Fibroblast of mammary gland (primary cell): ENCODE data around the gene NGEF.
A peak's percentile ranks its signal among the peaks of the same experiment; 100 is the strongest.

Experiments
- DNase-seq: peaks from one replicate; pipeline ENCODE4 v3.0.0-alpha.2; 2010; ENCODE audit warnings: low read depth
- H3K4me3 ChIP-seq: 2 replicates; pipeline ENCODE4 v1.5.1; 2011; ENCODE audit warnings: low read depth, mild to moderate bottlenecking, low read length, moderate library complexity; ENCODE audit not compliant: control insufficient read depth
- TF ChIP-seq, protein P1 (sequence below): conservative IDR thresholded peaks from 2 replicates; pipeline ENCODE4 v1.5.1; 2011; ENCODE audit warnings: low read depth, low read length, inconsistent platforms; ENCODE audit not compliant: control insufficient read depth, insufficient read depth

NGEF gene

DNA sequence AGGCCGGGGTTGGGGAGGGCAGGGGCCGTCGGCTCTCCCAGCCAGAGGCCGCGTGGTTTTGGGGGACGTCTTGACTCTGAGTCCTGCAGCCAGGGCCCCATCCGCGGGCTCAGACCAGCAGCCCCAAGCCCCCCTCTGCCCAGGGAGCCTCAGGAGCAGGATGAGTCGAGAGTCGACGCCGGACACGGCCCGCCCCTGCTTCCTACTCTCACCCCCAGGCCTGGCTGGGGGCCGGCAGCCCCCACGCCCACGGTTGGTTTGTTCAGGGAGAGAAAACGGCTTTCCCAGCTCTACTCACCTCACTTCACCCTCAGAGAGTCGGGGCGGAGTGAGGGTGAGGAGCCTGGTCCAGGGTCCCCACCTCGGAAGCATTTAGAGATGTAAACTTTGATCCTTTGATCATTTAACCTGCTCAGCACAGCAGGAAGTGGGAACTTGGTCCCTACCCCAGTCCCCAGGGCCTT, 136.0 kb downstream of the NGEF start:
- no peak overlapping the region for H3K4me3 ChIP-seq
- no peak for DNase-seq
- TF ChIP-seq, protein P1, sequence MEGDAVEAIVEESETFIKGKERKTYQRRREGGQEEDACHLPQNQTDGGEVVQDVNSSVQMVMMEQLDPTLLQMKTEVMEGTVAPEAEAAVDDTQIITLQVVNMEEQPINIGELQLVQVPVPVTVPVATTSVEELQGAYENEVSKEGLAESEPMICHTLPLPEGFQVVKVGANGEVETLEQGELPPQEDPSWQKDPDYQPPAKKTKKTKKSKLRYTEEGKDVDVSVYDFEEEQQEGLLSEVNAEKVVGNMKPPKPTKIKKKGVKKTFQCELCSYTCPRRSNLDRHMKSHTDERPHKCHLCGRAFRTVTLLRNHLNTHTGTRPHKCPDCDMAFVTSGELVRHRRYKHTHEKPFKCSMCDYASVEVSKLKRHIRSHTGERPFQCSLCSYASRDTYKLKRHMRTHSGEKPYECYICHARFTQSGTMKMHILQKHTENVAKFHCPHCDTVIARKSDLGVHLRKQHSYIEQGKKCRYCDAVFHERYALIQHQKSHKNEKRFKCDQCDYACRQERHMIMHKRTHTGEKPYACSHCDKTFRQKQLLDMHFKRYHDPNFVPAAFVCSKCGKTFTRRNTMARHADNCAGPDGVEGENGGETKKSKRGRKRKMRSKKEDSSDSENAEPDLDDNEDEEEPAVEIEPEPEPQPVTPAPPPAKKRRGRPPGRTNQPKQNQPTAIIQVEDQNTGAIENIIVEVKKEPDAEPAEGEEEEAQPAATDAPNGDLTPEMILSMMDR = no peak

DNA sequence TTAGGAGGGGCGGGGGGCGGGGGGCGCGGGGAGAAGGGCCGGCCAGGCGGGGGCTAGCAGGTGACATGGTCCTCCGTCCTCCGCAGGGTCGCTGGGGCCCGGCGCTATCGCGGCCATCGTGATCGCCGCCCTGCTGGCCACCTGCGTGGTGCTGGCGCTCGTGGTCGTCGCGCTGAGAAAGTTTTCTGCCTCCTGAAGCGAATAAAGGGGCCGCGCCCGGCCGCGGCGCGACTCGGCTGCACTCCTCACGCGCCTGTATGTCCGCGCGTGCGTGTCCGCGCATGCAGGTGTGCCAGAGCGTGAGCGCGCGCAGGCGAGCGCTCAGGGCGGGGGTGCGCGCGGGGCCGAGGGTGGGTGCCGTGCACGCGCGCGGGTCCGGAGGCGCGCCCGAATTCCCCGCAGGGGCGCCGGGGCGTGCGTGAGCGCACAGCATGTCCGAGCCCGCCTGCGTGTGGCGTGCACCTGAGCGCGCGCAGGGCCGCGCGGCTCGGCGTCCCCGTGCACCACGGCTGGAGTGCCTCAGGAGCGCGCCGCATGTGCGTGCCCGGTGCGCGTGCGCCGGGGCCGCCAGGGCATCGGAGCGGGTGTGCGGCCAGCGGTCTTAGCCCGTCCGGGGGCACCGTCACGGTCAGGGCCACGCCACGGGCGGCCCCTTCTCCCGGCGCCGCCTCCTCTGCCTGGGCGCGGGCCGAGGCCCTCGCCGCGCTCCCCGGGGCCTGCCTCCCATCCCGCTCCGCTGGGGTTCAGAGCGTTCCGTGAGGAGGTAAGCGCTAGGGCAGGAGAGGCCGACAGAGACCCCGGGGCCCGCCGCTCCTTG, 136.7 kb downstream of the NGEF start:
- TF ChIP-seq, protein P1 = no peak
- no peak for DNase-seq
- H3K4me3 ChIP-seq = peak overlapping the region; percentile 7

DNA sequence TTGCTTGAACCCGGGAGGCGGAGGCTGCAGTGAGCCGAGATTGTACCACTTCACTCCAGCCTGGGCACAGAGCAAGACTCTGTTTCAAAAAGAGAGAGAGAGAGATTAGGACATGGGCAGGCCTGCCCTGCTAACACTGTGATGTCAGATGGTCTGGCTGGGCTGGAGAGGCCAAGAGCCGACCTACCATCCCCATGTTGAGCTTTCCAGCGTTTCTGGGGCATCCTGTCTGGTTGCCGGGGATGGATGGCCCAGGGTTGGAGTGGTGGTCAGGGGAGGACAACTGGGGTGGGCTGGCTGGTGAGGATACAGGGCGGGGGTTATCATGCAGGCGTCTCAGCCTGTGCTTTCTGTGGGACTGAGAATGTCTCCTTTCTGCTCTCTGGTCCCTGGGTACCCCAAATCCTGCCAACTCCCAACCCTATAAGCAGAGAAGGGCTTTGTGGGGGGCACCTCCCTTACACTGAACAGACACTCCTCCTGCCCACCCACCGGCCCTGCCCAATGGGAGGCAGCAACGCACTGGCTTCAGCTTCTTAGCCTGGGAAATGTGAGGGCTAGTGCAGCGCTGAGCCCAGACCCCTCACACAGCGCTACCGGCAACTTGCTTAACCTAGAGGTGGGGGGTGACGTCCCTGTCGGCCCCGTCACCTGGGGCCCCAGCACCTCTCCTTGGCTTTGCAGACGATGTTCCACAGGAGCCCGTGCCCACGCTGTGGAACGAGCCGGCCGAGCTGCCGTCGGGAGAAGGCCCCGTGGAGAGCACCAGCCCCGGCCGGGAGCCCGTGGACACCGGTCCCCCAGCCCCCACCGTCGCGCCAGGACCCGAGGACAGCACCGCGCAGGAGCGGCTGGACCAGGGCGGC, 137.6 kb downstream of the NGEF start:
- no peak overlapping the region for H3K4me3 ChIP-seq
- TF ChIP-seq, protein P1 = no peak
- DNase-seq = no peak

DNA sequence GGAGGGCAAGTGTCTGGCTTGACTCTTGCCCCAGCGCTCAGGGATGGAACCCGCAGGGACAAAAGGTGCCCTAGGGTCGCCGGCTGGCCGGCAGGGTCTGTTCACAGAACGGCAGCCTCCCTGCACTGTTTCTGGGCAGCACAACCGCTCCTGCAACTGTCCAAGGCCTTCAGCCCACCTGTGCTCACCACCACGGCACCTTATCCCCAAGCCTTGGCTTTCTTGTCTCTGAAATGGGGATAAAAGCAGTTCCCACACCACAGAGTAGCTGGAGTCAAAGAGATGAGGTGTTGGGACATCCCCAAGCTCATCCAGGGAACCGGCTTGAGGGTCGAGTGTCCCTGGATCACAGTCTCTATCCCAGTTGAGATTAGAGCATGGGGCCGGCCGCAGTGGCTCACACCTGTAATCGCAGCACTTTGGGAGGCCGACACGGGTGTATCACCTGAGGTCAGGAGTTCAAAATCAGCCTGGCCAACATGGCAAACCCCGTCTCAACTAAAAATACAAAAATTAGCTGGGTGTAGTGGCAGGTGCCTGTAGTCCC, 138.3 kb downstream of the NGEF start:
- no peak for DNase-seq
- no peak overlapping the region for H3K4me3 ChIP-seq
- TF ChIP-seq, protein P1 = no peak

DNA sequence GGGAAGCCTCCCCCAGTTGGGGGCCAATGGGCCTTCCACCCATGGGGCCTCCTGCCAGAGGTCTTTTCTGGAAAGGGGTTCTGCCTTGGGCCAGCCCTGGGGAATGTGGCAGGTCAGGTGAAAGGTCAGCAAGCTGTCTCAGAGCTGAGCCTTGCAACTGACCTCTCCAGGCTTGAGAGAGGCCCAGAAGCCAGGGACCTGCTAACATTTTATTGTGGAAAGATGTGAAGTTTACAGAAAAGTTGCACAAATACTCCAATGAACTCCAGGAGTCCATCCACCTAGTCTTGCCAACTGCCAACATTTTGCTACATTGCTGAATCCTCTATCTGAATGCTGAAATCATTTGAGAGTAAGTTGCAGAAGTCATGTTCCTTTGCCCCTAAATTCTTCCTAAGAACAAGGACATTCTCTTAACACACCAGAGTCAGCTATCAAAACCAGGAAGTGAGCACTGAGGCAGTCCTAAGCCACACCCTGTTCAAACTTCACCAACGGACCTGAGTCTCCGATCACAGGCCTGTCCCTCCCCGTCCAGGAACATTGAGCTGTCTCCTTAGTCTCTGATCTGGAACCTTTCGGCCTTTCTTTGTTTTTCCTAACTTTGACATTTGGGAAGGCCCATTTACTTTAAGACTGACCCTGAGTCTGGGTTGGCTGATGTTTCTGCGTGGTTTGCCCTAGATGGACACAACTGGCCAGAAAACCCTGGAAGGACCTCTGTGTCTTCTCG, 139.0 kb downstream of the NGEF start:
- no peak overlapping the region for H3K4me3 ChIP-seq
- no peak for DNase-seq
- TF ChIP-seq, protein P1 = no peak

DNA sequence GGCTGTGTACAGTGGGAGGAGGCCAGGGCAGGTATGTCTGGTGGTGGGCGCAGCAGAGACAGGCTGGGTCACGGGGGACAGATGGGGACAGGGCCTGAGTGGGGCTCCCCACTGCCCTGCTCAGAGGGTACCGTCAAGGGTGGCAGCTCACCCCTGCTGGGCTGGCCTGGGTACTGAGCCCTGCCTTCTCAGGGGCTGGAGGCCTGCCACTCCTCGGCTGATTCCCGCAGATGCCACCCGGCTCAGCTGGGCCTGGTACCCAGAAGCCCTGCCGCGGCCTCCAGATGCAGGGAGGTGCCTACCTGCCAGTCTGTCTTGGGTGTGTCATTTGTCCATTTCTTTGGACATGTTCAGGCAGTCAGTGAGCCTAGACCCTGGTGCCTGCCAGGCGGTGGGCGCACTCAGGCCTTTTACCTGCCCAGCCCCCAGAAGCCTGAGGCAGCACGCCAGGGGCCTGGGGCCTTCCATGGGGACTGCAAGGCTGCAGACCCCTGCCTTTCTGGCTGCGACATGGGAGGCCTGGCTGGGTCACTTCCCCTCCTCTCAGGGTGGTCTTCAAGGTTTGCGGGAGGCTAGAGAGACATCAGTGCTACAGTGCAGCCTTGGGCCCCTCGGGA, 139.7 kb downstream of the NGEF start:
- TF ChIP-seq, protein P1 = no peak
- no peak for DNase-seq
- no peak overlapping the region for H3K4me3 ChIP-seq
